ENCODE data around the gene SLC44A5.

The SLC44A5 gene

DNA sequence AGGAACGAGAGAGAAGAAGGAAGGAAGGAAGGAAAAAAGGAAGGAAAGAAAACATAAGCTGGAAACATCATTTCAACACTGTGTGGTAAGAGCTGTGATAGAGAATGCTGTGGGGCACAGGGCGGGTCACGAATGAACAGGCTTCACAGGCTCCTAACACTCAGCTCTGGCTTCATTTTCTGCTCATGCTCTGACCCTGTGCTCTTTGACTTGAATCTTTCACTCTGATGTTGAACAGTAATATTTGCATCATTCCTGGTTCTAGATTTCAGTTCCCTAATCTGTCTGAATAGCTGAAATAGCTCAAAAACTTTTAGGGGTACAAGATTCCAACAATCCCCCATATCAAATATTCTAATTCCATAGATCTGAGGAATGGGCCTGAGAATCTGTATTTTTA, 269.4 kb downstream of the SLC44A5 start:
- H3K27me3 ChIP-seq = no peaks in the 10 kb centered on the region
- no peaks in the 10 kb centered on the region for H4K20me1 ChIP-seq
- H3K9ac ChIP-seq = no peak overlapping the region
- H3K36me3 ChIP-seq = no peaks in the 10 kb centered on the region
- no peak overlapping the region for H3K27ac ChIP-seq
- H3K4me1 ChIP-seq = peaks cover 0 to 18% (median 7%) of the 10 kb centered on the region in 10 experiments; a peak in 12 of 20 replicates
- peak overlapping the region in 2 of 11 experiments; percentile 33 to 46; a peak in 3 of 22 replicates for H3K4me2 ChIP-seq
- no peak overlapping the region for H3K4me3 ChIP-seq
- H3K9me3 ChIP-seq (replicated peaks in 1 of 11) = no peaks in the 10 kb centered on the region
- no peak for TF ChIP-seq Cebpa-rat (IDR thresholded peaks at IDR 0.05)

- H3K4me1 ChIP-seq = peaks cover 0 to 18% (median 7%) of the 10 kb centered on the region in 10 experiments; a peak in 12 of 20 replicates
Observed at GRCh38 chr1:75338616-75339483, 272.1 kb downstream of the SLC44A5 start.

GRCh38 chr1:75334876-75335389, 276.0 kb downstream of the SLC44A5 start:
- Histone ChIP-seq H3K4me1 (peaks cover 0 to 22% (median 6%) of the 10 kb centered on the region in 10 experiments; a peak in 10 of 20 replicates), H3K4me2 (no peak overlapping the region), H3K27ac (no peak overlapping the region), H3K9ac (no peak overlapping the region), H3K27me3 (no peaks in the 10 kb centered on the region), H3K4me3 (no peak overlapping the region), H3K9me3 (replicated peaks in 1 of 11) (no peaks in the 10 kb centered on the region), H4K20me1 (no peaks in the 10 kb centered on the region), H3K36me3 (no peaks in the 10 kb centered on the region)
- no peak for TF ChIP-seq Cebpa-rat (IDR thresholded peaks at IDR 0.05)

More at GRCh38 chr1:75338616-75339483, 272.1 kb downstream of the SLC44A5 start:
- Histone ChIP-seq H3K4me2 (peak overlapping the region in 2 of 11 experiments; percentile 17 to 28; a peak in 3 of 22 replicates), H3K4me3 (no peak overlapping the region), H3K27ac (no peak overlapping the region), H3K36me3 (no peaks in the 10 kb centered on the region), H3K9ac (no peak overlapping the region), H4K20me1 (no peaks in the 10 kb centered on the region), H3K9me3 (replicated peaks in 1 of 11) (no peaks in the 10 kb centered on the region), H3K27me3 (no peaks in the 10 kb centered on the region)
- TF ChIP-seq Cebpa-rat (IDR thresholded peaks at IDR 0.05) = no peak

GRCh38 chr1:75330624-75331023, 280.3 kb downstream of the SLC44A5 start:
- H3K4me1 ChIP-seq = peaks cover 0 to 19% (median 3%) of the 10 kb centered on the region in 10 experiments; a peak in 8 of 20 replicates
- H4K20me1 ChIP-seq = no peaks in the 10 kb centered on the region
- no peak overlapping the region for H3K27ac ChIP-seq
- TF ChIP-seq Cebpa-rat (IDR thresholded peaks at IDR 0.05) = no peak
- H3K9me3 ChIP-seq (replicated peaks in 1 of 11) = no peaks in the 10 kb centered on the region
- no peak overlapping the region for H3K9ac ChIP-seq
- H3K27me3 ChIP-seq = no peaks in the 10 kb centered on the region
- H3K4me2 ChIP-seq = peak overlapping the region in 2 of 11 experiments; percentile 2 to 23; a peak in 2 of 22 replicates
- no peak overlapping the region for H3K4me3 ChIP-seq
- H3K36me3 ChIP-seq = no peaks in the 10 kb centered on the region

DNA sequence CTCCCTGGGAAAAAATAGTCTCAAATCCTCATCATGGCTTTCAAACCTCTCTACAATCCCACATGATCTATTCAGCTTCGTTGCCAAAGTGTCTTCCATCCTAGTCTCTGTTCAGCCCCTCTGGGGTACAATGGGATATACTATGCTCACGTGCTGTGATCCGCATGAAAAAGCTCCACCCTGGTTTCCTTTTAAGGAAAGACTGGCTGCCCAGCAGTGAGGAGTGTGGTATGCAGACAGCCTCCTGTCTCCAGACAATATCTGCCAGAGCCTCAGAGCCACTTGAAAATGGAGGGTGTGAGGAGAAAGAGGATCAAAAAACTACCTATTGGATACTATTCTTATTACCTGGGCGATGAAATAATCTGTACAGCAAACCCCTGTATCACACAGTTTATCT, 282.2 kb downstream of the SLC44A5 start:
- no peaks in the 10 kb centered on the region for H3K36me3 ChIP-seq
- no peak overlapping the region for H3K9ac ChIP-seq
- H3K9me3 ChIP-seq (replicated peaks in 1 of 11) = no peaks in the 10 kb centered on the region
- no peak for TF ChIP-seq Cebpa-rat (IDR thresholded peaks at IDR 0.05)
- H3K27me3 ChIP-seq = no peaks in the 10 kb centered on the region
- H3K4me1 ChIP-seq = peaks cover 0 to 19% (median 7%) of the 10 kb centered on the region in 10 experiments; a peak in 10 of 20 replicates
- H3K27ac ChIP-seq = no peak overlapping the region
- no peaks in the 10 kb centered on the region for H4K20me1 ChIP-seq
- H3K4me2 ChIP-seq = no peak overlapping the region
- H3K4me3 ChIP-seq = no peak overlapping the region

- no peaks in the 10 kb centered on the region for H3K27me3 ChIP-seq
- peaks cover 0 to 19% (median 8%) of the 10 kb centered on the region in 10 experiments; a peak in 10 of 20 replicates for H3K4me1 ChIP-seq
- H4K20me1 ChIP-seq = no peaks in the 10 kb centered on the region
- H3K36me3 ChIP-seq = no peaks in the 10 kb centered on the region
- TF ChIP-seq Cebpa-rat (IDR thresholded peaks at IDR 0.05) = no peak
- H3K9ac ChIP-seq = no peak overlapping the region
- no peaks in the 10 kb centered on the region for H3K9me3 ChIP-seq (replicated peaks in 1 of 11)
- no peak overlapping the region for H3K4me2 ChIP-seq
- H3K4me3 ChIP-seq = no peak overlapping the region
- H3K27ac ChIP-seq = no peak overlapping the region
Observed at GRCh38 chr1:75327395-75327794, 283.5 kb downstream of the SLC44A5 start.

DNA sequence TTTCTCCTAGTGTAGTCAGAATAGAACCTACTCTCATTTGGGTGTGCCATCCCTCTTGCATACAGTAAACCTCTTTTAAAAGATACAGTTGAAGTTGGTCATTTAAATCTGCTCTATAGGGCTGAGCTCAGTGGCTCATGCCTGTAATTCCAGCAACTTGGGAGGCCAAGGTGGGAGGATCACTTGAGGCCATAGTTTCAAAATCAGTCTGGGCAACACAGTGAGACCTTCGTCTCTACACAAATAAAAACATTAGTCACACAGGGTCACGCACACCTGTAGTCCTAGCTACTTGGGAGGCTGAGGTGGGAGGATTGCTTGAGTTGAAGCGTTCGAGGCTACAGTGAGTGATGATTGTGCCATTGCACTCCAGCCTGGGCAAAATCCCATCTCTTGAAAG, 292.9 kb downstream of the SLC44A5 start:
- H3K27ac ChIP-seq = no peak overlapping the region
- H3K4me2 ChIP-seq = no peak overlapping the region
- no peak for TF ChIP-seq Cebpa-rat (IDR thresholded peaks at IDR 0.05)
- H3K9me3 ChIP-seq (replicated peaks in 1 of 11) = no peaks in the 10 kb centered on the region
- H4K20me1 ChIP-seq = no peaks in the 10 kb centered on the region
- no peak overlapping the region for H3K4me3 ChIP-seq
- no peak overlapping the region for H3K9ac ChIP-seq
- no peaks in the 10 kb centered on the region for H3K4me1 ChIP-seq
- H3K27me3 ChIP-seq = no peaks in the 10 kb centered on the region
- no peaks in the 10 kb centered on the region for H3K36me3 ChIP-seq

GRCh38 chr1:75316230-75316629, 294.7 kb downstream of the SLC44A5 start:
- Histone ChIP-seq H3K4me3 (no peak overlapping the region), H3K27ac (no peak overlapping the region), H3K36me3 (no peaks in the 10 kb centered on the region), H3K27me3 (no peaks in the 10 kb centered on the region), H3K4me2 (no peak overlapping the region), H3K4me1 (no peaks in the 10 kb centered on the region), H4K20me1 (no peaks in the 10 kb centered on the region), H3K9ac (no peak overlapping the region), H3K9me3 (replicated peaks in 1 of 11) (no peaks in the 10 kb centered on the region)
- no peak for TF ChIP-seq Cebpa-rat (IDR thresholded peaks at IDR 0.05)

DNA sequence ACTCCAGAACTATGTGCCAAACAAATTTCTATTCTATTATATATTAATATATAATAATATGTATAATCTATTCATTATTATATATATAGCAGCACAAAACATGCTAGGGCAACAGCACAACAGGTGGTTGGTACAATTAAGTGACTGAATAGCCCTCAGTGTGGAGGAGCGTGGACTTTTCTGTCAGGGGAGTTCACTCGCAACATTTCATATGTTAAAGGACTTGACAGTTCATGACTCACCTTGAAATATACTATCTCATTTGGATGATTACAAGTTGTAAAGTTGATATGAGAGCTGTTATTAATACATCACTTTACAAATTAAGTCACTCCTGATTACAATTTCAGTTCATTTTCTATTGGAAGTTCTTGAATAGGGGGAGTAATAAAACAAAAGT, 298.3 kb downstream of the SLC44A5 start:
- Histone ChIP-seq H3K9me3 (replicated peaks in 1 of 11) (no peaks in the 10 kb centered on the region), H3K27me3 (no peaks in the 10 kb centered on the region), H3K4me2 (no peak overlapping the region), H3K36me3 (no peaks in the 10 kb centered on the region), H4K20me1 (no peaks in the 10 kb centered on the region), H3K4me3 (no peak overlapping the region), H3K9ac (no peak overlapping the region), H3K27ac (no peak overlapping the region), H3K4me1 (0 out of 20 replicates have a peak, but pooled peaks cover 0 to 4% (median 0%) of the 10 kb centered on the region in 10 experiments)
- no peak for TF ChIP-seq Cebpa-rat (IDR thresholded peaks at IDR 0.05)

All from BLaER1 treated with 17β-estradiol and CSF1 and Interleukin-3, amounts not matched to agents 10 nM and 100 nM (cell line).